ENCODE data around the gene ENGASE.

Gene ENGASE

GRCh38 chr17:79085921-79086551, 11.4 kb downstream of the ENGASE start:
- Histone ChIP-seq H3K36me3 (ENCODE audit: control insufficient read depth in 1 of 2, insufficient read depth in 2 of 2, low read length in 2 of 2) (peaks cover 0 to 52% of the 10 kb centered on the region in 2 donors), H3K4me1 (ENCODE audit: control insufficient read depth in 1 of 2, insufficient read depth in 2 of 2, low read length in 2 of 2) (no peaks in the 10 kb centered on the region), H3K9ac (ENCODE audit: low read depth in 1 of 2, low read length in 2 of 2) (no peak overlapping the region), H3K9me3 (ENCODE audit: control insufficient read depth in 1 of 2, low read length in 2 of 2) (no peaks in the 10 kb centered on the region), H3K4me3 (ENCODE audit: low read depth in 1 of 2, low read length in 2 of 2) (no peak overlapping the region), H3K27me3 (ENCODE audit: control insufficient read depth in 1 of 2, insufficient read depth in 2 of 2, low read length in 2 of 2) (peaks cover 1 to 4% of the 10 kb centered on the region in 2 donors), H3K27ac (ENCODE audit: low read depth, low read length) (no peak overlapping the region)

GRCh38 chr17:79086609-79087427, 12.2 kb downstream of the ENGASE start:
- H3K4me1 ChIP-seq (ENCODE audit: control insufficient read depth in 1 of 2, insufficient read depth in 2 of 2, low read length in 2 of 2) = no peaks in the 10 kb centered on the region
- H3K27ac ChIP-seq (ENCODE audit: low read depth, low read length) = no peak overlapping the region
- no peak overlapping the region for H3K9ac ChIP-seq (ENCODE audit: low read depth in 1 of 2, low read length in 2 of 2)
- H3K9me3 ChIP-seq (ENCODE audit: control insufficient read depth in 1 of 2, low read length in 2 of 2) = no peaks in the 10 kb centered on the region
- no peak overlapping the region for H3K4me3 ChIP-seq (ENCODE audit: low read depth in 1 of 2, low read length in 2 of 2)
- H3K36me3 ChIP-seq (ENCODE audit: control insufficient read depth in 1 of 2, insufficient read depth in 2 of 2, low read length in 2 of 2) = peaks cover 0 to 52% of the 10 kb centered on the region in 2 donors
- peaks cover 5 to 9% of the 10 kb centered on the region in 2 donors for H3K27me3 ChIP-seq (ENCODE audit: control insufficient read depth in 1 of 2, insufficient read depth in 2 of 2, low read length in 2 of 2)

GRCh38 chr17:79087428-79088143, 13.0 kb downstream of the ENGASE start:
- H3K9me3 ChIP-seq (ENCODE audit: control insufficient read depth in 1 of 2, low read length in 2 of 2) = no peaks in the 10 kb centered on the region
- H3K36me3 ChIP-seq (ENCODE audit: control insufficient read depth in 1 of 2, insufficient read depth in 2 of 2, low read length in 2 of 2) = peaks cover 0 to 45% of the 10 kb centered on the region in 2 donors

GRCh38 chr17:79088247-79088996, 13.8 kb downstream of the ENGASE start:
- Histone ChIP-seq H3K9me3 (ENCODE audit: control insufficient read depth in 1 of 2, low read length in 2 of 2) (no peaks in the 10 kb centered on the region), H3K27ac (ENCODE audit: low read depth, low read length) (no peak overlapping the region), H3K36me3 (ENCODE audit: control insufficient read depth in 1 of 2, insufficient read depth in 2 of 2, low read length in 2 of 2) (peaks cover 0 to 36% of the 10 kb centered on the region in 2 donors), H3K4me1 (ENCODE audit: control insufficient read depth in 1 of 2, insufficient read depth in 2 of 2, low read length in 2 of 2) (no peaks in the 10 kb centered on the region), H3K9ac (ENCODE audit: low read depth in 1 of 2, low read length in 2 of 2) (no peak overlapping the region), H3K27me3 (ENCODE audit: control insufficient read depth in 1 of 2, insufficient read depth in 2 of 2, low read length in 2 of 2) (peaks cover 14 to 20% of the 10 kb centered on the region in 2 donors), H3K4me3 (ENCODE audit: low read depth in 1 of 2, low read length in 2 of 2) (no peak overlapping the region)

More at GRCh38 chr17:79087428-79088143, 13.0 kb downstream of the ENGASE start:
- no peaks in the 10 kb centered on the region for H3K4me1 ChIP-seq (ENCODE audit: control insufficient read depth in 1 of 2, insufficient read depth in 2 of 2, low read length in 2 of 2)
- H3K4me3 ChIP-seq (ENCODE audit: low read depth in 1 of 2, low read length in 2 of 2) = no peak overlapping the region
- no peak overlapping the region for H3K27ac ChIP-seq (ENCODE audit: low read depth, low read length)
- H3K27me3 ChIP-seq (ENCODE audit: control insufficient read depth in 1 of 2, insufficient read depth in 2 of 2, low read length in 2 of 2) = peaks cover 9 to 12% of the 10 kb centered on the region in 2 donors
- no peak overlapping the region for H3K9ac ChIP-seq (ENCODE audit: low read depth in 1 of 2, low read length in 2 of 2)

- Histone ChIP-seq H3K27ac (ENCODE audit: low read depth, low read length) (no peak overlapping the region), H3K4me3 (ENCODE audit: low read depth in 1 of 2, low read length in 2 of 2) (no peak overlapping the region), H3K36me3 (ENCODE audit: control insufficient read depth in 1 of 2, insufficient read depth in 2 of 2, low read length in 2 of 2) (peaks cover 0 to 31% of the 10 kb centered on the region in 2 donors), H3K27me3 (ENCODE audit: control insufficient read depth in 1 of 2, insufficient read depth in 2 of 2, low read length in 2 of 2) (peaks cover 14 to 20% of the 10 kb centered on the region in 2 donors), H3K4me1 (ENCODE audit: control insufficient read depth in 1 of 2, insufficient read depth in 2 of 2, low read length in 2 of 2) (no peaks in the 10 kb centered on the region), H3K9ac (ENCODE audit: low read depth in 1 of 2, low read length in 2 of 2) (no peak overlapping the region), H3K9me3 (ENCODE audit: control insufficient read depth in 1 of 2, low read length in 2 of 2) (no peaks in the 10 kb centered on the region)
Observed at GRCh38 chr17:79088997-79089328, 14.3 kb downstream of the ENGASE start.

- Histone ChIP-seq H3K4me3 (ENCODE audit: low read depth in 1 of 2, low read length in 2 of 2) (no peak overlapping the region), H3K9me3 (ENCODE audit: control insufficient read depth in 1 of 2, low read length in 2 of 2) (no peaks in the 10 kb centered on the region), H3K4me1 (ENCODE audit: control insufficient read depth in 1 of 2, insufficient read depth in 2 of 2, low read length in 2 of 2) (no peaks in the 10 kb centered on the region), H3K36me3 (ENCODE audit: control insufficient read depth in 1 of 2, insufficient read depth in 2 of 2, low read length in 2 of 2) (peaks cover 0 to 23% of the 10 kb centered on the region in 2 donors), H3K27me3 (ENCODE audit: control insufficient read depth in 1 of 2, insufficient read depth in 2 of 2, low read length in 2 of 2) (peaks cover 14 to 20% of the 10 kb centered on the region in 2 donors), H3K9ac (ENCODE audit: low read depth in 1 of 2, low read length in 2 of 2) (no peak overlapping the region), H3K27ac (ENCODE audit: low read depth, low read length) (no peak overlapping the region)
Observed at GRCh38 chr17:79089720-79090442, 15.3 kb downstream of the ENGASE start.

- no peak overlapping the region for H3K4me3 ChIP-seq (ENCODE audit: low read depth in 1 of 2, low read length in 2 of 2)
Observed at GRCh38 chr17:79090443-79091225, 16.0 kb downstream of the ENGASE start.

GRCh38 chr17:79091226-79091670, 16.6 kb downstream of the ENGASE start:
- Histone ChIP-seq H3K27ac (ENCODE audit: low read depth, low read length) (no peak overlapping the region), H3K36me3 (ENCODE audit: control insufficient read depth in 1 of 2, insufficient read depth in 2 of 2, low read length in 2 of 2) (peaks cover 0 to 12% of the 10 kb centered on the region in 2 donors), H3K9ac (ENCODE audit: low read depth in 1 of 2, low read length in 2 of 2) (no peak overlapping the region), H3K9me3 (ENCODE audit: control insufficient read depth in 1 of 2, low read length in 2 of 2) (no peaks in the 10 kb centered on the region), H3K4me3 (ENCODE audit: low read depth in 1 of 2, low read length in 2 of 2) (no peak overlapping the region), H3K4me1 (ENCODE audit: control insufficient read depth in 1 of 2, insufficient read depth in 2 of 2, low read length in 2 of 2) (no peaks in the 10 kb centered on the region), H3K27me3 (ENCODE audit: control insufficient read depth in 1 of 2, insufficient read depth in 2 of 2, low read length in 2 of 2) (peaks cover 25 to 26% of the 10 kb centered on the region in 2 donors)

More at GRCh38 chr17:79090443-79091225, 16.0 kb downstream of the ENGASE start:
- Histone ChIP-seq H3K36me3 (ENCODE audit: control insufficient read depth in 1 of 2, insufficient read depth in 2 of 2, low read length in 2 of 2) (peaks cover 0 to 16% of the 10 kb centered on the region in 2 donors), H3K9me3 (ENCODE audit: control insufficient read depth in 1 of 2, low read length in 2 of 2) (no peaks in the 10 kb centered on the region), H3K9ac (ENCODE audit: low read depth in 1 of 2, low read length in 2 of 2) (no peak overlapping the region), H3K27ac (ENCODE audit: low read depth, low read length) (no peak overlapping the region), H3K27me3 (ENCODE audit: control insufficient read depth in 1 of 2, insufficient read depth in 2 of 2, low read length in 2 of 2) (peaks cover 19 to 20% of the 10 kb centered on the region in 2 donors), H3K4me1 (ENCODE audit: control insufficient read depth in 1 of 2, insufficient read depth in 2 of 2, low read length in 2 of 2) (no peaks in the 10 kb centered on the region)

- Histone ChIP-seq H3K9ac (ENCODE audit: low read depth in 1 of 2, low read length in 2 of 2) (no peak overlapping the region), H3K9me3 (ENCODE audit: control insufficient read depth in 1 of 2, low read length in 2 of 2) (no peaks in the 10 kb centered on the region), H3K4me3 (ENCODE audit: low read depth in 1 of 2, low read length in 2 of 2) (no peak overlapping the region), H3K27ac (ENCODE audit: low read depth, low read length) (no peak overlapping the region), H3K27me3 (ENCODE audit: control insufficient read depth in 1 of 2, insufficient read depth in 2 of 2, low read length in 2 of 2) (peaks cover 26 to 27% of the 10 kb centered on the region in 2 donors), H3K4me1 (ENCODE audit: control insufficient read depth in 1 of 2, insufficient read depth in 2 of 2, low read length in 2 of 2) (no peaks in the 10 kb centered on the region), H3K36me3 (ENCODE audit: control insufficient read depth in 1 of 2, insufficient read depth in 2 of 2, low read length in 2 of 2) (no peaks in the 10 kb centered on the region)
Observed at GRCh38 chr17:79092567-79092966, 17.9 kb downstream of the ENGASE start.

Measured in duodenal mucosa (tissue), 2 donors.